ENCODE results near the gene CHST11.

CHST11 gene

GRCh38 chr12:104419717-104420116 lies 37.0 kb upstream of the CHST11 start:
- no peak overlapping the region for H3K9ac ChIP-seq (ENCODE audit: low read length)
- no peaks in the 10 kb centered on the region for H3K9me3 ChIP-seq (ENCODE audit: control insufficient read depth, low read length)

GRCh38 chr12:104420868-104421267 lies 35.9 kb upstream of the CHST11 start:
- no peaks in the 10 kb centered on the region for H3K9me3 ChIP-seq (ENCODE audit: control insufficient read depth, low read length)
- no peak overlapping the region for H3K9ac ChIP-seq (ENCODE audit: low read length)

More at GRCh38 chr12:104419717-104420116, 37.0 kb upstream of the CHST11 start:
- Histone ChIP-seq H3K36me3 (ENCODE audit: control insufficient read depth, insufficient read depth, low read length) (no peaks in the 10 kb centered on the region), H3K27me3 (ENCODE audit: control insufficient read depth, insufficient read depth, low read length) (no peaks in the 10 kb centered on the region), H3K4me1 (ENCODE audit: control insufficient read depth, insufficient read depth, low read length) (peaks cover 10% of the 10 kb centered on the region), H3K4me3 (ENCODE audit: low read length) (no peak overlapping the region)

GRCh38 chr12:104421343-104421742 lies 35.4 kb upstream of the CHST11 start:
- no peak overlapping the region for H3K4me3 ChIP-seq (ENCODE audit: low read length)
- H3K27me3 ChIP-seq (ENCODE audit: control insufficient read depth, insufficient read depth, low read length): no peaks in the 10 kb centered on the region

More at GRCh38 chr12:104420868-104421267, 35.9 kb upstream of the CHST11 start:
- Histone ChIP-seq H3K27me3 (ENCODE audit: control insufficient read depth, insufficient read depth, low read length) (no peaks in the 10 kb centered on the region), H3K36me3 (ENCODE audit: control insufficient read depth, insufficient read depth, low read length) (no peaks in the 10 kb centered on the region), H3K4me1 (ENCODE audit: control insufficient read depth, insufficient read depth, low read length) (peaks cover 10% of the 10 kb centered on the region), H3K4me3 (ENCODE audit: low read length) (no peak overlapping the region)

GRCh38 chr12:104422441-104422840 lies 34.3 kb upstream of the CHST11 start:
- Histone ChIP-seq H3K9ac (ENCODE audit: low read length) (no peak overlapping the region), H3K9me3 (ENCODE audit: control insufficient read depth, low read length) (no peaks in the 10 kb centered on the region), H3K36me3 (ENCODE audit: control insufficient read depth, insufficient read depth, low read length) (no peaks in the 10 kb centered on the region), H3K4me1 (ENCODE audit: control insufficient read depth, insufficient read depth, low read length) (peaks cover 10% of the 10 kb centered on the region), H3K4me3 (ENCODE audit: low read length) (no peak overlapping the region), H3K27me3 (ENCODE audit: control insufficient read depth, insufficient read depth, low read length) (no peaks in the 10 kb centered on the region)

More at GRCh38 chr12:104421343-104421742, 35.4 kb upstream of the CHST11 start:
- no peak overlapping the region for H3K9ac ChIP-seq (ENCODE audit: low read length)
- peaks cover 10% of the 10 kb centered on the region for H3K4me1 ChIP-seq (ENCODE audit: control insufficient read depth, insufficient read depth, low read length)
- H3K36me3 ChIP-seq (ENCODE audit: control insufficient read depth, insufficient read depth, low read length): no peaks in the 10 kb centered on the region
- H3K9me3 ChIP-seq (ENCODE audit: control insufficient read depth, low read length): no peaks in the 10 kb centered on the region

GRCh38 chr12:104423273-104423672 lies 33.5 kb upstream of the CHST11 start:
- H3K4me3 ChIP-seq (ENCODE audit: low read length): no peak overlapping the region
- peaks cover 10% of the 10 kb centered on the region for H3K4me1 ChIP-seq (ENCODE audit: control insufficient read depth, insufficient read depth, low read length)
- H3K9ac ChIP-seq (ENCODE audit: low read length): no peak overlapping the region
- no peaks in the 10 kb centered on the region for H3K36me3 ChIP-seq (ENCODE audit: control insufficient read depth, insufficient read depth, low read length)
- H3K27me3 ChIP-seq (ENCODE audit: control insufficient read depth, insufficient read depth, low read length): no peaks in the 10 kb centered on the region
- no peaks in the 10 kb centered on the region for H3K9me3 ChIP-seq (ENCODE audit: control insufficient read depth, low read length)

GRCh38 chr12:104423809-104424208 lies 32.9 kb upstream of the CHST11 start:
- Histone ChIP-seq H3K36me3 (ENCODE audit: control insufficient read depth, insufficient read depth, low read length) (no peaks in the 10 kb centered on the region), H3K9ac (ENCODE audit: low read length) (no peak overlapping the region), H3K4me3 (ENCODE audit: low read length) (no peak overlapping the region), H3K4me1 (ENCODE audit: control insufficient read depth, insufficient read depth, low read length) (peaks cover 10% of the 10 kb centered on the region), H3K9me3 (ENCODE audit: control insufficient read depth, low read length) (no peaks in the 10 kb centered on the region), H3K27me3 (ENCODE audit: control insufficient read depth, insufficient read depth, low read length) (no peaks in the 10 kb centered on the region)

- no peaks in the 10 kb centered on the region for H3K9me3 ChIP-seq (ENCODE audit: control insufficient read depth, low read length)
- no peak overlapping the region for H3K9ac ChIP-seq (ENCODE audit: low read length)
- no peaks in the 10 kb centered on the region for H3K27me3 ChIP-seq (ENCODE audit: control insufficient read depth, insufficient read depth, low read length)
- no peak overlapping the region for H3K4me3 ChIP-seq (ENCODE audit: low read length)
- H3K36me3 ChIP-seq (ENCODE audit: control insufficient read depth, insufficient read depth, low read length): no peaks in the 10 kb centered on the region
- H3K4me1 ChIP-seq (ENCODE audit: control insufficient read depth, insufficient read depth, low read length): peaks cover 10% of the 10 kb centered on the region
These were observed 31.8 kb upstream of the CHST11 start for GRCh38 chr12:104424955-104425354.

- Histone ChIP-seq H3K4me3 (ENCODE audit: low read length) (no peak overlapping the region), H3K9me3 (ENCODE audit: control insufficient read depth, low read length) (no peaks in the 10 kb centered on the region), H3K27me3 (ENCODE audit: control insufficient read depth, insufficient read depth, low read length) (no peaks in the 10 kb centered on the region), H3K36me3 (ENCODE audit: control insufficient read depth, insufficient read depth, low read length) (no peaks in the 10 kb centered on the region), H3K9ac (ENCODE audit: low read length) (no peak overlapping the region), H3K4me1 (ENCODE audit: control insufficient read depth, insufficient read depth, low read length) (peaks cover 10% of the 10 kb centered on the region)
These were observed 31.1 kb upstream of the CHST11 start for GRCh38 chr12:104425614-104426013.

GRCh38 chr12:104426926-104427546 lies 29.7 kb upstream of the CHST11 start:
- H3K4me1 ChIP-seq (ENCODE audit: control insufficient read depth, insufficient read depth, low read length): peaks cover 10% of the 10 kb centered on the region
- H3K36me3 ChIP-seq (ENCODE audit: control insufficient read depth, insufficient read depth, low read length): no peaks in the 10 kb centered on the region
- H3K27me3 ChIP-seq (ENCODE audit: control insufficient read depth, insufficient read depth, low read length): no peaks in the 10 kb centered on the region
- no peak overlapping the region for H3K9ac ChIP-seq (ENCODE audit: low read length)
- no peaks in the 10 kb centered on the region for H3K9me3 ChIP-seq (ENCODE audit: control insufficient read depth, low read length)
- H3K4me3 ChIP-seq (ENCODE audit: low read length): no peak overlapping the region

- no peaks in the 10 kb centered on the region for H3K27me3 ChIP-seq (ENCODE audit: control insufficient read depth, insufficient read depth, low read length)
- no peak overlapping the region for H3K4me3 ChIP-seq (ENCODE audit: low read length)
- peaks cover 10% of the 10 kb centered on the region for H3K4me1 ChIP-seq (ENCODE audit: control insufficient read depth, insufficient read depth, low read length)
- H3K36me3 ChIP-seq (ENCODE audit: control insufficient read depth, insufficient read depth, low read length): no peaks in the 10 kb centered on the region
- H3K9ac ChIP-seq (ENCODE audit: low read length): no peak overlapping the region
- no peaks in the 10 kb centered on the region for H3K9me3 ChIP-seq (ENCODE audit: control insufficient read depth, low read length)
These were observed 29.2 kb upstream of the CHST11 start for GRCh38 chr12:104427547-104427938.

- Histone ChIP-seq H3K27me3 (ENCODE audit: control insufficient read depth, insufficient read depth, low read length) (no peaks in the 10 kb centered on the region), H3K9me3 (ENCODE audit: control insufficient read depth, low read length) (no peaks in the 10 kb centered on the region), H3K4me3 (ENCODE audit: low read length) (no peak overlapping the region), H3K36me3 (ENCODE audit: control insufficient read depth, insufficient read depth, low read length) (no peaks in the 10 kb centered on the region), H3K4me1 (ENCODE audit: control insufficient read depth, insufficient read depth, low read length) (no peaks in the 10 kb centered on the region), H3K9ac (ENCODE audit: low read length) (no peak overlapping the region)
These were observed 23.7 kb upstream of the CHST11 start for GRCh38 chr12:104433061-104433460.

GRCh38 chr12:104434129-104434528 lies 22.6 kb upstream of the CHST11 start:
- Histone ChIP-seq H3K9ac (ENCODE audit: low read length) (no peak overlapping the region), H3K36me3 (ENCODE audit: control insufficient read depth, insufficient read depth, low read length) (no peaks in the 10 kb centered on the region), H3K4me3 (ENCODE audit: low read length) (no peak overlapping the region), H3K4me1 (ENCODE audit: control insufficient read depth, insufficient read depth, low read length) (no peaks in the 10 kb centered on the region), H3K27me3 (ENCODE audit: control insufficient read depth, insufficient read depth, low read length) (no peaks in the 10 kb centered on the region), H3K9me3 (ENCODE audit: control insufficient read depth, low read length) (no peaks in the 10 kb centered on the region)

GRCh38 chr12:104435175-104435574 lies 21.6 kb upstream of the CHST11 start:
- H3K9me3 ChIP-seq (ENCODE audit: control insufficient read depth, low read length): no peaks in the 10 kb centered on the region
- H3K36me3 ChIP-seq (ENCODE audit: control insufficient read depth, insufficient read depth, low read length): no peaks in the 10 kb centered on the region
- no peak overlapping the region for H3K9ac ChIP-seq (ENCODE audit: low read length)
- no peaks in the 10 kb centered on the region for H3K27me3 ChIP-seq (ENCODE audit: control insufficient read depth, insufficient read depth, low read length)
- H3K4me1 ChIP-seq (ENCODE audit: control insufficient read depth, insufficient read depth, low read length): no peaks in the 10 kb centered on the region
- no peak overlapping the region for H3K4me3 ChIP-seq (ENCODE audit: low read length)
